ENCODE measurements around the gene MAPK8. TPM values are rescaled to one million over a fixed set of nuclear protein-coding genes. Genes with fewer than 3 reads are reported as not detected.
A peak's percentile ranks its signal among the peaks of the same experiment; 100 is the strongest.

Gene MAPK8
- total RNA-seq, 1 donor from 2014 or later: 47.4 TPM

DNA sequence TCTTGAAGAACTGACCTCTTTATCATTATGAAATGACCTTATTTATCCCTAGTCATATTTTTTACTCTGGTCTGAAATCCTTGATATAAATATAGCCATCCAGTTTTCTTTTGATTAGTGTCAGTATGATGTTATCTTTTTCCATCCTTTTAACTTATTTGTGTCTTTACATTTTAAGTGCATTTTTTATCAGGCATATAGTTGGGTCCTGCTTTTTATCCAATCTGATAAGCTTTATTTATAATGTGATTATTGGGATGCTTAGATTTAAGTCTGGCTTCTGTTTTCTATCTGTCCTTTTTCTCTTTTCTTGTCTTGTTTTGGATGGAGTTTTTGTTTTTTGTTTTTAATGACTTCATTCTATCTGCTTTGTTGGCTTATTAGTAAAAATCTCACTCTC lies 179.2 kb downstream of the MAPK8 start:
- Histone ChIP-seq H3K4me2 (ENCODE audit: low read length) (no peak overlapping the region), H2AFZ (ENCODE audit: low read depth, low read length) (no peak overlapping the region), H3K9me3 (ENCODE audit: insufficient read depth, low read depth, low read length) (no peaks in the 10 kb centered on the region), H4K20me1 (ENCODE audit: insufficient read depth, low read length) (peaks cover 21% of the 10 kb centered on the region), H3K27ac (ENCODE audit: low read depth, low read length) (no peak overlapping the region), H3K9ac (ENCODE audit: low read length) (no peak overlapping the region), H3K4me3 (ENCODE audit: insufficient read depth, low read depth, low read length) (no peak overlapping the region), H3K4me1 (ENCODE audit: insufficient read depth, low read length) (no peaks in the 10 kb centered on the region), H3K79me2 (ENCODE audit: insufficient read depth, low read length) (peaks cover 7% of the 10 kb centered on the region), H3K36me3 (ENCODE audit: insufficient read depth, low read length) (no peaks in the 10 kb centered on the region), H3K27me3 (ENCODE audit: insufficient read depth, low read length) (no peaks in the 10 kb centered on the region)
- FAIRE-seq (peak; percentile 73), DNase-seq (ENCODE audit: low read depth) (no peak)
- peaks cover 5% of the 10 kb centered on the region for H3K4me1 Mint-ChIP-seq (ENCODE audit: low read depth, unreplicated experiment)
- no peaks in the 10 kb centered on the region for H3K36me3 Mint-ChIP-seq (ENCODE audit: low read depth, unreplicated experiment)
- peaks cover 2% of the 10 kb centered on the region for H3K9me3 Mint-ChIP-seq (ENCODE audit: unreplicated experiment)
- TF ChIP-seq, protein P1, sequence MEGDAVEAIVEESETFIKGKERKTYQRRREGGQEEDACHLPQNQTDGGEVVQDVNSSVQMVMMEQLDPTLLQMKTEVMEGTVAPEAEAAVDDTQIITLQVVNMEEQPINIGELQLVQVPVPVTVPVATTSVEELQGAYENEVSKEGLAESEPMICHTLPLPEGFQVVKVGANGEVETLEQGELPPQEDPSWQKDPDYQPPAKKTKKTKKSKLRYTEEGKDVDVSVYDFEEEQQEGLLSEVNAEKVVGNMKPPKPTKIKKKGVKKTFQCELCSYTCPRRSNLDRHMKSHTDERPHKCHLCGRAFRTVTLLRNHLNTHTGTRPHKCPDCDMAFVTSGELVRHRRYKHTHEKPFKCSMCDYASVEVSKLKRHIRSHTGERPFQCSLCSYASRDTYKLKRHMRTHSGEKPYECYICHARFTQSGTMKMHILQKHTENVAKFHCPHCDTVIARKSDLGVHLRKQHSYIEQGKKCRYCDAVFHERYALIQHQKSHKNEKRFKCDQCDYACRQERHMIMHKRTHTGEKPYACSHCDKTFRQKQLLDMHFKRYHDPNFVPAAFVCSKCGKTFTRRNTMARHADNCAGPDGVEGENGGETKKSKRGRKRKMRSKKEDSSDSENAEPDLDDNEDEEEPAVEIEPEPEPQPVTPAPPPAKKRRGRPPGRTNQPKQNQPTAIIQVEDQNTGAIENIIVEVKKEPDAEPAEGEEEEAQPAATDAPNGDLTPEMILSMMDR (IDR thresholded peaks at IDR 0.05; ENCODE audit: insufficient read depth, low read depth, low read length): no peak
- TF ChIP-seq EZH2 (IDR thresholded peaks at IDR 0.05; ENCODE audit: insufficient read depth, low read length): no peak
- H3K4me3 Mint-ChIP-seq (ENCODE audit: unreplicated experiment): no peak overlapping the region
- no peak overlapping the region for H3K27ac Mint-ChIP-seq (ENCODE audit: unreplicated experiment)
- peaks cover 4% of the 10 kb centered on the region for H3K27me3 Mint-ChIP-seq (ENCODE audit: low read depth, unreplicated experiment)

DNA sequence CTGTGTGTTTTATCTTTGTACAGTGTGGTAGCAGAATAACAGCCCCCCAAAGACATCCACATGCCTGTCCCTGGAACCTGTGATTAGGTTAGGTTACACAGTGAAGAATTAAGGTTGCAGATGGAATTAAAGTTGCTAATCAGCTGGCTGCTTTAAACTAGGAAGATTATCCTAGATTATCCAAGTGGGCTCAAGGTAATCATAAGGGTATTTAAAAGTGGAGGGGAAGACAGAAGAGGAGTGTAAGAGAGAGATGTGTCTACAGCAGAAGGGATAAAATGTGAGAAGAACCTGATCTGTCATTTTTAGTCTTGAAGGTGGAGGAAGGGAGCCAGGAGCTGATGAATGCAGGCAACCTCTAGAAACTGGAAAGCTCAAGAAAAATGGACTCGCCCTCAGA lies 180.8 kb downstream of the MAPK8 start:
- Mint-ChIP-seq H3K4me3 (ENCODE audit: unreplicated experiment) (no peak overlapping the region), H3K27me3 (ENCODE audit: low read depth, unreplicated experiment) (peaks cover 8% of the 10 kb centered on the region), H3K9me3 (ENCODE audit: unreplicated experiment) (peaks cover 3% of the 10 kb centered on the region), H3K36me3 (ENCODE audit: low read depth, unreplicated experiment) (no peaks in the 10 kb centered on the region), H3K27ac (ENCODE audit: unreplicated experiment) (no peak overlapping the region), H3K4me1 (ENCODE audit: low read depth, unreplicated experiment) (peaks cover 5% of the 10 kb centered on the region)
- Histone ChIP-seq H3K4me1 (ENCODE audit: insufficient read depth, low read length) (no peaks in the 10 kb centered on the region), H3K4me2 (ENCODE audit: low read length) (no peak overlapping the region), H3K36me3 (ENCODE audit: insufficient read depth, low read length) (no peaks in the 10 kb centered on the region), H3K9me3 (ENCODE audit: insufficient read depth, low read depth, low read length) (no peaks in the 10 kb centered on the region), H3K27ac (ENCODE audit: low read depth, low read length) (no peak overlapping the region), H3K79me2 (ENCODE audit: insufficient read depth, low read length) (peaks cover 8% of the 10 kb centered on the region), H2AFZ (ENCODE audit: low read depth, low read length) (no peak overlapping the region), H4K20me1 (ENCODE audit: insufficient read depth, low read length) (peaks cover 29% of the 10 kb centered on the region), H3K4me3 (ENCODE audit: insufficient read depth, low read depth, low read length) (no peak overlapping the region), H3K9ac (ENCODE audit: low read length) (no peak overlapping the region), H3K27me3 (ENCODE audit: insufficient read depth, low read length) (no peaks in the 10 kb centered on the region)
- no peak for TF ChIP-seq EZH2 (IDR thresholded peaks at IDR 0.05; ENCODE audit: insufficient read depth, low read length)
- TF ChIP-seq, protein P1 (IDR thresholded peaks at IDR 0.05; ENCODE audit: insufficient read depth, low read depth, low read length): no peak
- no peak for DNase-seq (ENCODE audit: low read depth)
- no peak for FAIRE-seq

Other genes starting within 250 kb of the MAPK8 start
- gene FRMPD2, start 32.0 kb upstream of the MAPK8 start, total RNA-seq: 0.39 and 0.43 TPM in 2 replicates